Glutamatergic neuron (in vitro differentiated cells): Measurements from ENCODE around the gene DDX27. TPM values are rescaled to one million over a fixed set of nuclear protein-coding genes. Genes with fewer than 3 reads are reported as not detected.

Experiments
- DNase-seq: peaks from one replicate; pipeline ENCODE4 v3.0.0; 2022
- H3K27ac Mint-ChIP-seq: one replicate; pipeline ENCODE4 v1.8.0; 2020; ENCODE audit warnings: mild to moderate bottlenecking, mixed read lengths, inconsistent platforms; ENCODE audit not compliant: unreplicated experiment
- H3K27me3 Mint-ChIP-seq: one replicate; pipeline ENCODE4 v1.8.0; 2020; ENCODE audit warnings: mild to moderate bottlenecking, moderate library complexity, mixed read lengths, inconsistent platforms; ENCODE audit not compliant: unreplicated experiment
- H3K36me3 Mint-ChIP-seq: one replicate; pipeline ENCODE4 v1.8.0; 2020; ENCODE audit warnings: mild to moderate bottlenecking, mixed read lengths, inconsistent platforms; ENCODE audit not compliant: unreplicated experiment
- H3K4me1 Mint-ChIP-seq: one replicate; pipeline ENCODE4 v1.8.0; 2020; ENCODE audit warnings: mild to moderate bottlenecking, low read depth, mixed read lengths, inconsistent platforms; ENCODE audit not compliant: unreplicated experiment
- H3K4me3 Mint-ChIP-seq: one replicate; pipeline ENCODE4 v1.8.0; 2020; ENCODE audit warnings: mild to moderate bottlenecking, mixed read lengths, inconsistent platforms; ENCODE audit not compliant: unreplicated experiment
- H3K9me3 Mint-ChIP-seq: one replicate; pipeline ENCODE4 v1.8.0; 2020; ENCODE audit warnings: mild to moderate bottlenecking, moderate library complexity, mixed read lengths, inconsistent platforms; ENCODE audit not compliant: unreplicated experiment
- CTCF ChIP-seq: fragments of 200-600 bp; sonication (generic); IDR thresholded peaks from one replicate; pipeline ENCODE4 v1.5.0; 2021; ENCODE audit not compliant: partially characterized antibody, unreplicated experiment
- total RNA-seq: library from RNA; stranded (reverse); fragmentation: NEBNext Ultra II Directional; extraction: Animal tissue kit (Norgen Biotek cat#: 25700); gene quantifications from one replicate; pipeline ENCODE4 v1.2.1, GENCODE V29; 2021; ENCODE audit not compliant: unreplicated experiment

The DDX27 gene
- total RNA-seq, 1 donor from 2014 or later = 31.4 TPM

- Mint-ChIP-seq H3K9me3 (no peaks in the 10 kb centered on the region), H3K4me1 (peaks cover 2% of the 10 kb centered on the region), H3K36me3 (peaks cover 20% of the 10 kb centered on the region), H3K27ac (no peak overlapping the region), H3K4me3 (no peak overlapping the region), H3K27me3 (no peaks in the 10 kb centered on the region)
- no peak for TF ChIP-seq CTCF
- DNase-seq = no peak
Observed at GRCh38 chr20:49293122-49293521, 73.9 kb downstream of the DDX27 start.

Other genes starting within 250 kb of the DDX27 start
- gene CSE1L, start 173.1 kb upstream of the DDX27 start, total RNA-seq = 66.4 TPM
- gene STAU1, start 31.1 kb upstream of the DDX27 start, total RNA-seq = 79.7 TPM
- 11.8 TPM for gene ZNFX1, start 58.6 kb downstream of the DDX27 start, total RNA-seq